ENCODE measurements around the gene INPP5A.

GRCh38 chr10:132589681-132590080, 52.1 kb downstream of the INPP5A start:
- TF ChIP-seq, protein P1, sequence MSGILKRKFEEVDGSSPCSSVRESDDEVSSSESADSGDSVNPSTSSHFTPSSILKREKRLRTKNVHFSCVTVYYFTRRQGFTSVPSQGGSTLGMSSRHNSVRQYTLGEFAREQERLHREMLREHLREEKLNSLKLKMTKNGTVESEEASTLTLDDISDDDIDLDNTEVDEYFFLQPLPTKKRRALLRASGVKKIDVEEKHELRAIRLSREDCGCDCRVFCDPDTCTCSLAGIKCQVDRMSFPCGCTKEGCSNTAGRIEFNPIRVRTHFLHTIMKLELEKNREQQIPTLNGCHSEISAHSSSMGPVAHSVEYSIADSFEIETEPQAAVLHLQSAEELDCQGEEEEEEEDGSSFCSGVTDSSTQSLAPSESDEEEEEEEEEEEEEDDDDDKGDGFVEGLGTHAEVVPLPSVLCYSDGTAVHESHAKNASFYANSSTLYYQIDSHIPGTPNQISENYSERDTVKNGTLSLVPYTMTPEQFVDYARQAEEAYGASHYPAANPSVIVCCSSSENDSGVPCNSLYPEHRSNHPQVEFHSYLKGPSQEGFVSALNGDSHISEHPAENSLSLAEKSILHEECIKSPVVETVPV (CRISPR knock-in tag; IDR thresholded peaks at IDR 0.05), result no peak
- no peak for TF ChIP-seq OSR1 (CRISPR knock-in tag; IDR thresholded peaks at IDR 0.05)
- TF ChIP-seq, protein P2, sequence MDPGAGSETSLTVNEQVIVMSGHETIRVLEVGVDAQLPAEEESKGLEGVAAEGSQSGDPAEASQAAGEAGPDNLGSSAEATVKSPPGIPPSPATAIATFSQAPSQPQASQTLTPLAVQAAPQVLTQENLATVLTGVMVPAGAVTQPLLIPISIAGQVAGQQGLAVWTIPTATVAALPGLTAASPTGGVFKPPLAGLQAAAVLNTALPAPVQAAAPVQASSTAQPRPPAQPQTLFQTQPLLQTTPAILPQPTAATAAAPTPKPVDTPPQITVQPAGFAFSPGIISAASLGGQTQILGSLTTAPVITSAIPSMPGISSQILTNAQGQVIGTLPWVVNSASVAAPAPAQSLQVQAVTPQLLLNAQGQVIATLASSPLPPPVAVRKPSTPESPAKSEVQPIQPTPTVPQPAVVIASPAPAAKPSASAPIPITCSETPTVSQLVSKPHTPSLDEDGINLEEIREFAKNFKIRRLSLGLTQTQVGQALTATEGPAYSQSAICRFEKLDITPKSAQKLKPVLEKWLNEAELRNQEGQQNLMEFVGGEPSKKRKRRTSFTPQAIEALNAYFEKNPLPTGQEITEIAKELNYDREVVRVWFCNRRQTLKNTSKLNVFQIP (CRISPR knock-in tag; IDR thresholded peaks at IDR 0.05; ENCODE audit: borderline replicate concordance, low read depth), result no peak
- TF ChIP-seq RARB (CRISPR knock-in tag; IDR thresholded peaks at IDR 0.05), result no peak
- no peak for TF ChIP-seq ZFP30 (CRISPR knock-in tag; IDR thresholded peaks at IDR 0.05)
- TF ChIP-seq ZNF8 (CRISPR knock-in tag; IDR thresholded peaks at IDR 0.05), result no peak

Measured in SK-N-SH treated with all-trans-retinoic acid at 6 μM for 48 hours (cell line).